Liver (tissue), 9 donors: Measurements from ENCODE around the gene USP43. TPM values are rescaled to one million over a fixed set of nuclear protein-coding genes. Genes with fewer than 3 reads are reported as not detected.
"Not testable (repeated sequence)": the region's sequence is repeated elsewhere in the genome, so short reads cannot be mapped to it uniquely, and the experiment has no call there.

ENCODE experiments used
- DNase-seq: peaks from one replicate; pipeline ENCODE4 v3.0.0-alpha.2; 2017; ENCODE audit warnings: low spot score
- H3K27ac ChIP-seq, 2 donors: one replicate each; pipeline ENCODE4 v1.7.0; 2013; ENCODE audit warnings: inconsistent platforms in 2 of 2, low read length in 2 of 2, control low read depth in 1 of 2, low read depth in 1 of 2, mild to moderate bottlenecking in 1 of 2
- H3K27me3 ChIP-seq, 4 donors: one replicate each; pipeline versions ENCODE4 v1.6.1 to v1.7.0; 2013; ENCODE audit warnings: low read length in 3 of 4, inconsistent platforms in 1 of 4, mild to moderate bottlenecking in 1 of 4, moderate library complexity in 1 of 4; ENCODE audit not compliant: control insufficient read depth in 4 of 4, insufficient read depth in 4 of 4
- H3K36me3 ChIP-seq, 4 donors: one replicate each; pipeline versions ENCODE4 v1.6.1 to v1.7.0; 2013; ENCODE audit warnings: low read length in 3 of 4, mild to moderate bottlenecking in 3 of 4, low read depth in 1 of 4, moderate library complexity in 1 of 4; ENCODE audit not compliant: control insufficient read depth in 4 of 4, insufficient read depth in 3 of 4
- H3K4me1 ChIP-seq, 4 donors: one replicate each; pipeline versions ENCODE4 v1.6.1 to v1.7.0; 2013; ENCODE audit warnings: low read length in 3 of 4, mild to moderate bottlenecking in 3 of 4, moderate library complexity in 1 of 4; ENCODE audit not compliant: control insufficient read depth in 4 of 4, insufficient read depth in 4 of 4
- H3K4me3 ChIP-seq, 3 donors: one replicate each; pipeline versions ENCODE4 v1.6.1 to v1.7.0; 2013; ENCODE audit warnings: low read length in 3 of 3, control low read depth in 1 of 3, low read depth in 1 of 3, mild to moderate bottlenecking in 1 of 3
- H3K9ac ChIP-seq, 2 donors: one replicate each; pipeline ENCODE4 v1.7.0; 2013; ENCODE audit warnings: low read length in 2 of 2, mild to moderate bottlenecking in 2 of 2, moderate library complexity in 2 of 2, control low read depth in 1 of 2, low read depth in 1 of 2
- H3K9me3 ChIP-seq, 4 donors: one replicate each; pipeline versions ENCODE4 v1.6.1 to v1.7.0; 2013; ENCODE audit warnings: low read length in 3 of 4; ENCODE audit not compliant: control insufficient read depth in 4 of 4
- ATF3 ChIP-seq: IDR thresholded peaks from 2 replicates; pipeline ENCODE4 v1.6.1; 2016; ENCODE audit warnings: antibody characterized with exemption
- CTCF ChIP-seq: fragments of 150-350 bp; IDR thresholded peaks from 2 replicates; pipeline ENCODE4 v1.5.1; 2017; ENCODE audit warnings: improper control_type of control experiment, low read depth, low read length; ENCODE audit not compliant: missing input control
- EGR1 ChIP-seq, 2 donors: IDR thresholded peaks; 2 replicates each; pipeline ENCODE4 v1.6.1; 2016 to 2018; ENCODE audit warnings: antibody characterized with exemption in 2 of 2, low read depth in 2 of 2
- FOXA1 ChIP-seq: IDR thresholded peaks from 2 replicates; pipeline ENCODE4 v1.6.1; 2016; ENCODE audit warnings: antibody characterized with exemption
- HNF4A ChIP-seq, 2 donors: conservative IDR thresholded peaks; 2 replicates each; pipeline ENCODE4 v1.6.1; 2016; ENCODE audit warnings: antibody characterized with exemption in 2 of 2, mild to moderate bottlenecking in 2 of 2
- HNF4G ChIP-seq: IDR thresholded peaks from 2 replicates; pipeline ENCODE4 v1.6.1; 2016; ENCODE audit warnings: antibody characterized with exemption
- JUND ChIP-seq, 2 donors: IDR thresholded peaks; 2 replicates each; pipeline ENCODE4 v1.6.1; 2016; ENCODE audit warnings: antibody characterized with exemption in 2 of 2
- MAX ChIP-seq: IDR thresholded peaks from 2 replicates; pipeline ENCODE4 v1.6.1; 2016; ENCODE audit warnings: antibody characterized with exemption
- NR2F2 ChIP-seq: IDR thresholded peaks from 2 replicates; pipeline ENCODE4 v1.6.1; 2016; ENCODE audit warnings: antibody characterized with exemption
- RAD21 ChIP-seq, 2 donors: IDR thresholded peaks; 2 replicates each; pipeline ENCODE4 v1.6.1; 2016; ENCODE audit warnings: antibody characterized with exemption in 2 of 2, mild to moderate bottlenecking in 2 of 2
- REST ChIP-seq: IDR thresholded peaks from 2 replicates; pipeline ENCODE4 v1.6.1; 2016; ENCODE audit warnings: antibody characterized with exemption, mild to moderate bottlenecking
- RXRA ChIP-seq, 2 donors: IDR thresholded peaks; 2 replicates each; pipeline ENCODE4 v1.6.1; 2017 to 2018; ENCODE audit warnings: antibody characterized with exemption in 2 of 2, mild to moderate bottlenecking in 1 of 2
- SP1 ChIP-seq: IDR thresholded peaks from 2 replicates; pipeline ENCODE4 v1.6.1; 2018; ENCODE audit warnings: antibody characterized with exemption, mild to moderate bottlenecking
- TAF1 ChIP-seq: conservative IDR thresholded peaks from 2 replicates; pipeline ENCODE4 v1.6.1; 2016; ENCODE audit warnings: antibody characterized with exemption, mild to moderate bottlenecking
- YY1 ChIP-seq: IDR thresholded peaks from 2 replicates; pipeline ENCODE4 v1.6.1; 2016; ENCODE audit warnings: antibody characterized with exemption, mild to moderate bottlenecking
- ZBTB33 ChIP-seq: IDR thresholded peaks from 2 replicates; pipeline ENCODE4 v1.6.1; 2016; ENCODE audit warnings: antibody characterized with exemption
- WGBS: extraction: QIAGEN DNeasy Blood & Tissue Kit; methylation state at CpG from one replicate; pipeline ENCODE4 v1.1.7; 2013; 5-methylcytosine and 5-hydroxymethylcytosine counted together
- polyA plus RNA-seq, 2 donors: library from polyadenylated mRNA; stranded (reverse) in 1 of 2; unstranded in 1 of 2; fragments of 200-250 nt in 1 of 2; fragments of >200 nt in 1 of 2; fragmentation: Nextera tagmentation in 1 of 2; extraction: Ambion mirVana in 1 of 2; gene quantifications; one replicate each; pipeline versions ENCODE4 v1.2.1 to v1.2.3, GENCODE V29; 2013 to 2015
- total RNA-seq, 2 donors: library from RNA; depleted of rRNA; stranded (reverse); fragments of >200 nt; gene quantifications; one replicate each; pipeline ENCODE4 v1.2.3, GENCODE V29; 2014
- donor health status: healthy.
- donor health status: healthy.
- donor health status: healthy.
- donor health status: healthy.
- donor health status: healthy.

The USP43 gene
- total and polyA plus RNA-seq, 4 donors, result 0.42 to 7.4 (median 0.94) TPM

GRCh38 chr17:9598661-9599060 is 46.7 kb upstream of the USP43 start (continued):
- TF ChIP-seq ATF3 (no peak), RAD21 (IDR thresholded peaks at IDR 0.05) (no peak), SP1 (no peak), HNF4A (conservative IDR thresholded peaks at IDR 0.05) (no peak)

- not testable (repeated sequence) for H3K4me1 ChIP-seq, H3K36me3 ChIP-seq, H3K27me3 ChIP-seq, H3K9me3 ChIP-seq, DNase-seq, H3K27ac ChIP-seq, H3K4me3 ChIP-seq, H3K9ac ChIP-seq
- 92% methylated on average over 5 of the region's 5 CpGs for WGBS
These were observed 40.7 kb upstream of the USP43 start for GRCh38 chr17:9604583-9604982.

GRCh38 chr17:9606453-9606852 is 38.9 kb upstream of the USP43 start:
- Histone ChIP-seq H3K9me3 (no peaks in the 10 kb centered on the region), H3K36me3 (no peaks in the 10 kb centered on the region), H3K27me3 (no peaks in the 10 kb centered on the region), H3K4me3 (no peak overlapping the region), H3K4me1 (no peaks in the 10 kb centered on the region), H3K9ac (no peak overlapping the region), H3K27ac (no peak overlapping the region)
- TF ChIP-seq YY1, result no peak
- no peak for TF ChIP-seq HNF4A (conservative IDR thresholded peaks at IDR 0.05)
- TF ChIP-seq MAX, result no peak
- TF ChIP-seq EGR1 (IDR thresholded peaks at IDR 0.05; ENCODE audit: low read depth in 2 of 2), result no peak
- TF ChIP-seq RXRA (IDR thresholded peaks at IDR 0.05), result no peak
- TF ChIP-seq REST, result no peak
- TF ChIP-seq TAF1, result no peak
- TF ChIP-seq ATF3, result no peak
- TF ChIP-seq JUND (IDR thresholded peaks at IDR 0.05), result no peak
- TF ChIP-seq HNF4G, result no peak
- no peak for TF ChIP-seq SP1
- TF ChIP-seq CTCF, result no peak
- TF ChIP-seq NR2F2, result no peak
- TF ChIP-seq ZBTB33, result no peak
- TF ChIP-seq FOXA1, result no peak
- WGBS, result 87% methylated on average over 6 of the region's 6 CpGs
- no peak for DNase-seq

- 71% methylated on average over 5 of the region's 5 CpGs for WGBS
- not testable (repeated sequence) for H3K36me3 ChIP-seq, DNase-seq, H3K9me3 ChIP-seq, H3K27ac ChIP-seq, H3K4me1 ChIP-seq, H3K9ac ChIP-seq, H3K4me3 ChIP-seq, H3K27me3 ChIP-seq
These were observed 38.3 kb upstream of the USP43 start for GRCh38 chr17:9607058-9607457.
